ENCODE results near the gene SLA2.

GRCh38 chr20:36686504-36686903 is 40.5 kb upstream of the SLA2 start:
- no peak for TF ChIP-seq EZH2phosphoT487 (IDR thresholded peaks at IDR 0.05; ENCODE audit: insufficient read depth, low read depth)
- no peak for TF ChIP-seq EZH2 (IDR thresholded peaks at IDR 0.05; ENCODE audit: insufficient read depth, poor library complexity, severe bottlenecking)

All from GM23248 (cell line).